Lung (tissue), 12 donors: ENCODE measurements around the gene KIF23. TPM values are rescaled to one million over a fixed set of nuclear protein-coding genes. Genes with fewer than 3 reads are reported as not detected.
A peak's percentile ranks its signal among the peaks of the same experiment; 100 is the strongest.

ENCODE experiments used
- ATAC-seq: fragments of 200-7000 bp; cut with Tn5 transposase; one replicate; pipeline ENCODE4 v1.9.1; 2020; ENCODE audit warnings: moderate number of reproducible peaks; ENCODE audit not compliant: insufficient read depth, low FRiP score
- DNase-seq, 3 donors: peaks; one replicate each; pipeline ENCODE4 v3.0.0-alpha.2; 2013 to 2017
- H3K27ac ChIP-seq, 2 donors: one replicate each; pipeline ENCODE4 v1.5.1; 2013; ENCODE audit warnings: mild to moderate bottlenecking in 2 of 2, moderate library complexity in 2 of 2, control low read depth in 1 of 2, inconsistent platforms in 1 of 2, low read depth in 1 of 2, low read length in 1 of 2
- H3K27me3 ChIP-seq, 3 donors: one replicate each; pipeline ENCODE4 v1.5.1; 2013; ENCODE audit warnings: low read length in 2 of 3; ENCODE audit not compliant: control insufficient read depth in 3 of 3, insufficient read depth in 3 of 3
- H3K36me3 ChIP-seq, 4 donors: one replicate each; pipeline ENCODE4 v1.5.1; 2013; ENCODE audit warnings: low read length in 4 of 4, mild to moderate bottlenecking in 1 of 4, moderate library complexity in 1 of 4; ENCODE audit not compliant: control insufficient read depth in 4 of 4, insufficient read depth in 4 of 4
- H3K4me1 ChIP-seq, 5 donors: one replicate each; pipeline ENCODE4 v1.5.1; 2013; ENCODE audit warnings: low read length in 5 of 5, mild to moderate bottlenecking in 2 of 5, moderate library complexity in 1 of 5; ENCODE audit not compliant: control insufficient read depth in 5 of 5, insufficient read depth in 5 of 5
- H3K4me3 ChIP-seq: one replicate; pipeline ENCODE4 v1.5.1; 2013; ENCODE audit warnings: mild to moderate bottlenecking, control low read depth, moderate library complexity
- H3K9ac ChIP-seq, 2 donors: one replicate each; pipeline ENCODE4 v1.5.1; 2013; ENCODE audit warnings: low read length in 2 of 2, control low read depth in 1 of 2; ENCODE audit not compliant: insufficient read depth in 1 of 2
- H3K9me3 ChIP-seq, 4 donors: one replicate each; pipeline ENCODE4 v1.5.1; 2013; ENCODE audit warnings: low read length in 3 of 4, mild to moderate bottlenecking in 1 of 4, moderate library complexity in 1 of 4; ENCODE audit not compliant: control insufficient read depth in 4 of 4, insufficient read depth in 3 of 4
- WGBS, 2 donors: extraction: QIAGEN DNeasy Blood & Tissue Kit; methylation state at CpG; one replicate each; pipeline ENCODE4 v1.1.7; 2013; 5-methylcytosine and 5-hydroxymethylcytosine counted together
- polyA plus RNA-seq, 2 donors: library from polyadenylated mRNA; stranded (reverse); fragments of 200-250 nt; gene quantifications; one replicate each; pipeline ENCODE4 v1.2.1, GENCODE V29; 2013
- total RNA-seq, 2 donors: library from RNA; depleted of rRNA in 1 of 2; stranded (reverse); fragments of >200 nt in 1 of 2; gene quantifications; one replicate each; pipeline ENCODE4 v1.2.1, GENCODE V29; 2014 to 2021
- TF ChIP-seq, protein P1 (sequence below): IDR thresholded peaks from 2 replicates; pipeline ENCODE4 v1.5.1; 2012; ENCODE audit warnings: mild to moderate bottlenecking; ENCODE audit errors: control extremely low read depth, extremely low read depth
- donor health status: control.
- donor health status: control.
- donor health status: Bipolar disorder and iron deficiency.
- donor health status: healthy.
- donor health status: DM: yes; HTN: yes; CAD: no.

The KIF23 gene
- total and polyA plus RNA-seq, 4 donors, result 1.4 to 15.4 (median 1.8) TPM

DNA sequence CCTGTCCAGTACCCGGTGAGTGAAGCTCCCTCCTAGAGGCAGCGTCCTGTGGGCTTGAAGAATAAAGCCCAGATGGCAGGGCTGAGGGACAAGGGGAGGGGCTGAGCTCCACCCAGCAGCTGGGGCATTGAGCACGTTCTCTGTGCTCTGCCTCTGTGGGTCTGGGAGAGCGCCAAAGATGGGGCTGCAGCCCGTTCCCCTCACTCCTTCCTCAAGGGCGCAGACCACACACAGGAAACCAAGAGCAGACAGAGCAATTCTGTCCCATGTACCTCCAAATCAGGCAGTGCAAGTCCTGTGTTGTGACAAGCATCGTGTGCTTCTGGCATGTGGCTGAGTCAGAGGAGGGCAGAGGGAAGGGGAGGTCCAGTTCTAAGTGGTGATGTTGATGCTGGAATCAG is 15.7 kb upstream of the KIF23 start:
- peaks cover 0 to 13% (median 5%) of the 10 kb centered on the region in 5 donors for H3K4me1 ChIP-seq
- peaks cover 0 to 3% (median 2%) of the 10 kb centered on the region in 4 donors for H3K36me3 ChIP-seq
- TF ChIP-seq, protein P1, sequence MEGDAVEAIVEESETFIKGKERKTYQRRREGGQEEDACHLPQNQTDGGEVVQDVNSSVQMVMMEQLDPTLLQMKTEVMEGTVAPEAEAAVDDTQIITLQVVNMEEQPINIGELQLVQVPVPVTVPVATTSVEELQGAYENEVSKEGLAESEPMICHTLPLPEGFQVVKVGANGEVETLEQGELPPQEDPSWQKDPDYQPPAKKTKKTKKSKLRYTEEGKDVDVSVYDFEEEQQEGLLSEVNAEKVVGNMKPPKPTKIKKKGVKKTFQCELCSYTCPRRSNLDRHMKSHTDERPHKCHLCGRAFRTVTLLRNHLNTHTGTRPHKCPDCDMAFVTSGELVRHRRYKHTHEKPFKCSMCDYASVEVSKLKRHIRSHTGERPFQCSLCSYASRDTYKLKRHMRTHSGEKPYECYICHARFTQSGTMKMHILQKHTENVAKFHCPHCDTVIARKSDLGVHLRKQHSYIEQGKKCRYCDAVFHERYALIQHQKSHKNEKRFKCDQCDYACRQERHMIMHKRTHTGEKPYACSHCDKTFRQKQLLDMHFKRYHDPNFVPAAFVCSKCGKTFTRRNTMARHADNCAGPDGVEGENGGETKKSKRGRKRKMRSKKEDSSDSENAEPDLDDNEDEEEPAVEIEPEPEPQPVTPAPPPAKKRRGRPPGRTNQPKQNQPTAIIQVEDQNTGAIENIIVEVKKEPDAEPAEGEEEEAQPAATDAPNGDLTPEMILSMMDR, result no peak
- H3K27ac ChIP-seq, result no peak overlapping the region
- 22 to 58% methylated on average over 7 of the region's 7 CpGs for WGBS, 2 donors
- H3K4me3 ChIP-seq, result no peak overlapping the region
- H3K9me3 ChIP-seq, result no peaks in the 10 kb centered on the region
- ATAC-seq (no peak), DNase-seq (peak in 2 of 3 donors; percentile 18)
- H3K9ac ChIP-seq, result no peak overlapping the region
- H3K27me3 ChIP-seq, result no peaks in the 10 kb centered on the region

DNA sequence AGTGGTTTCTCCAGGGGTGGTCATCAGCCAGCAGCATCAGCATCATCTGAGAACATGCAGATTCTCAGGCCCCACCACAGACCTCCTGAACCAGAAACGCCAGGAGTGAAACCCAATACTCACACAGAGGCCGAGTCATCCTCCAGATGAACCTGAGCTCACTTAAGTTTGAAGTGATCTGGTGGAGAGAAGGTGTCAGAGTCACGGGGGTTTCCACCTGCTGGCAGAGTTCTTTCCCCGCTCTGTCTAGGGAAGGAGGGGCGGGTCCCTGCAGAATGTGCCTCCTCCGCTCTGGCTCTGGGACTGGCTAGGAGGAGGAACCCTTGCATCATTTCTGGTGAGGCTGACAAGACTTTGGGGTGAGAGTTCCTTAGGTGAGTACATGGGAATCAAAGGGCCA is 13.3 kb upstream of the KIF23 start:
- Histone ChIP-seq H3K27ac (no peak overlapping the region), H3K9ac (no peak overlapping the region), H3K36me3 (peaks cover 0 to 3% (median 3%) of the 10 kb centered on the region in 4 donors), H3K9me3 (no peaks in the 10 kb centered on the region), H3K27me3 (no peaks in the 10 kb centered on the region), H3K4me1 (no peaks in the 10 kb centered on the region), H3K4me3 (no peak overlapping the region)
- DNase-seq (no peak), ATAC-seq (no peak)
- TF ChIP-seq, protein P1, result no peak
- WGBS, 2 donors, result 86 to 94% methylated on average over 6 of the region's 6 CpGs

- 86 to 92% methylated on average over 2 of the region's 2 CpGs for WGBS, 2 donors
Measured at GRCh38 chr15:69402816-69403215, 11.3 kb upstream of the KIF23 start.

DNA sequence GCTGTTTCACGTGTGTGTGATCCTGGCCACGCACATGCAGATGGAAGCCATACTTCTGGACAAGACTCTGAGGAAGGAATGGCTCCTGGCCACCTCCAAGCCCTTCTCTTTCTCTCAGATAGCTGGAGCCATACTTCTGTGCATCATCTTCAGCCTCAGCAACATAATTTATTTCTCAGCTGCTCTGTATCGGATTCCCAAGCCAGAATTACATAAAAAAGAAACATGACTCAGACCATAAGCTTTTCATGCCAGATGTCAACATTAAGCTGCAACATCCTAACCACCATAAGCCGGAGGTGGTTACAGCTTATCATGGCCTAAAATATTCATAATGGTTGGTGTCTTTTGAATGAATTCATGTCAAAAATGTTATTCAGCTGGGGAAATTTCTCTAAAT is 10.6 kb upstream of the KIF23 start:
- H3K4me1 ChIP-seq, result no peaks in the 10 kb centered on the region
- peaks cover 0 to 3% (median 3%) of the 10 kb centered on the region in 4 donors for H3K36me3 ChIP-seq
- WGBS, 2 donors, result 78 to 84% methylated on average over 4 of the region's 4 CpGs
- H3K27ac ChIP-seq, result no peak overlapping the region
- no peak overlapping the region for H3K4me3 ChIP-seq
- no peak overlapping the region for H3K9ac ChIP-seq
- DNase-seq, result peak in 1 of 3 donors; percentile 26
- H3K27me3 ChIP-seq, result no peaks in the 10 kb centered on the region
- TF ChIP-seq, protein P1, result no peak
- ATAC-seq, result no peak
- H3K9me3 ChIP-seq, result no peaks in the 10 kb centered on the region

More at GRCh38 chr15:69402816-69403215, 11.3 kb upstream of the KIF23 start:
- no peak for DNase-seq
- H3K9ac ChIP-seq, result no peak overlapping the region
- H3K4me3 ChIP-seq, result no peak overlapping the region
- H3K27ac ChIP-seq, result no peak overlapping the region
- no peaks in the 10 kb centered on the region for H3K4me1 ChIP-seq
- no peak for ATAC-seq
- peaks cover 0 to 3% (median 3%) of the 10 kb centered on the region in 4 donors for H3K36me3 ChIP-seq
- TF ChIP-seq, protein P1, result no peak
- no peaks in the 10 kb centered on the region for H3K9me3 ChIP-seq
- no peaks in the 10 kb centered on the region for H3K27me3 ChIP-seq
